GM12878 (cell line): ENCODE data around the gene KLHDC9. TPM values are rescaled to one million over a fixed set of nuclear protein-coding genes. Genes with fewer than 3 reads are reported as not detected.

Experiments used
- BHLHE40 ChIP-seq, 2 experiments: fragments of 450-650 bp in 1 of 2; IDR thresholded peaks; 2 replicates each; pipeline ENCODE4 v1.6.1; 2011 to 2017; ENCODE audit warnings: low read depth in 2 of 2, borderline replicate concordance in 1 of 2, improper control_type of control experiment in 1 of 2, low read length in 1 of 2, mild to moderate bottlenecking in 1 of 2
- BRCA1 ChIP-seq: IDR thresholded peaks from 2 replicates; pipeline ENCODE4 v1.6.1; 2011; ENCODE audit warnings: low read depth, low read length, improper control_type of control experiment
- CBX3 ChIP-seq: fragments of 200-600 bp; sonication (generic); IDR thresholded peaks from 2 replicates; pipeline ENCODE4 v1.6.1; 2016; ENCODE audit warnings: low read depth, borderline replicate concordance
- CTCF ChIP-seq, 3 experiments: IDR thresholded peaks in 2 of 3; conservative IDR thresholded peaks in 1 of 3; 2 replicates each; pipeline ENCODE4 v1.5.1; 2011; ENCODE audit warnings: low read depth in 3 of 3, low read length in 3 of 3, mild to moderate bottlenecking in 3 of 3, control low read depth in 2 of 3, moderate library complexity in 2 of 3, inconsistent platforms in 1 of 3, mixed read lengths in 1 of 3; ENCODE audit not compliant: control insufficient read depth in 2 of 3, insufficient read depth in 1 of 3; ENCODE audit errors: extremely low read depth in 1 of 3
- E2F8 ChIP-seq: fragments of 450-650 bp; IDR thresholded peaks from 2 replicates; pipeline ENCODE4 v1.6.1; 2018; ENCODE audit warnings: mild to moderate bottlenecking, low read depth, moderate library complexity; ENCODE audit not compliant: partially characterized antibody
- ESRRA ChIP-seq: IDR thresholded peaks from 2 replicates; pipeline ENCODE4 v1.6.1; 2012; ENCODE audit warnings: mild to moderate bottlenecking, low read length, improper control_type of control experiment
- GABPA ChIP-seq: IDR thresholded peaks from 2 replicates; pipeline ENCODE4 v1.6.1; 2014; ENCODE audit warnings: antibody characterized with exemption, low read depth, mild to moderate bottlenecking, inconsistent platforms
- IRF3 ChIP-seq: fragments of 450-650 bp; IDR thresholded peaks from 2 replicates; pipeline ENCODE4 v1.6.1; 2014; ENCODE audit warnings: mild to moderate bottlenecking
- KAT2A ChIP-seq: conservative IDR thresholded peaks from 2 replicates; pipeline ENCODE4 v1.6.1; 2011; ENCODE audit warnings: low read depth, low read length; ENCODE audit not compliant: control insufficient read depth
- MYC ChIP-seq: IDR thresholded peaks from 2 replicates; pipeline ENCODE4 v1.6.1; 2011; ENCODE audit warnings: mild to moderate bottlenecking, low read length, moderate library complexity, inconsistent platforms; ENCODE audit not compliant: insufficient read depth, insufficient replicate concordance, insufficient read length, severe bottlenecking
- NKRF ChIP-seq: fragments of 450-650 bp; conservative IDR thresholded peaks from 2 replicates; pipeline ENCODE4 v1.6.1; 2017; ENCODE audit warnings: mild to moderate bottlenecking, moderate library complexity
- RAD21 ChIP-seq: IDR thresholded peaks from 2 replicates; pipeline ENCODE4 v1.6.1; 2011; ENCODE audit warnings: mild to moderate bottlenecking, low read depth, low read length, moderate library complexity; ENCODE audit not compliant: insufficient read depth
- RB1 ChIP-seq: fragments of 450-650 bp; formaldehyde crosslinking; IDR thresholded peaks from 2 replicates; pipeline ENCODE4 v1.6.1; 2017; ENCODE audit warnings: mild to moderate bottlenecking, borderline replicate concordance
- ZNF24 ChIP-seq: fragments of 450-650 bp; IDR thresholded peaks from 2 replicates; pipeline ENCODE4 v1.6.1; 2017; ENCODE audit warnings: antibody characterized with exemption, mild to moderate bottlenecking
- ZNF384 ChIP-seq: IDR thresholded peaks from 2 replicates; pipeline ENCODE4 v1.6.1; 2012; ENCODE audit warnings: low read depth, mild to moderate bottlenecking, low read length, improper control_type of control experiment, borderline replicate concordance
- polyA plus RNA-seq, 11 experiments: library from polyadenylated mRNA; depleted of rRNA in 4 of 11; unstranded in 6 of 11; stranded (reverse) in 5 of 11; fragments of >200 nt; fragmentation: Nextera tagmentation in 4 of 11; fragmentation: Illumina TruSeq in 1 of 11; extraction: Ambion mirVana in 4 of 11; extraction: Trizol in 1 of 11; gene quantifications; 1 replicate in 1 of 11; 2 replicates in 10 of 11; pipeline versions ENCODE4 v1.2.1 to v1.2.3, GENCODE V29; 2011 to 2016; ENCODE audit warnings: inconsistent platforms in 2 of 11, missing spikeins in 2 of 11, low read depth in 1 of 11
- total RNA-seq, 4 experiments: library from RNA; depleted of rRNA in 3 of 4; stranded (reverse); fragments of >200 nt in 3 of 4; fragmentation: Illumina TruSeq in 1 of 4; extraction: Trizol in 1 of 4; gene quantifications; 2 replicates each; pipeline versions ENCODE4 v1.2.1 to v1.2.3, GENCODE V29; 2013 to 2021
- TF ChIP-seq, protein P1 (sequence below): IDR thresholded peaks from 2 replicates; pipeline ENCODE4 v1.6.1; 2012; ENCODE audit warnings: mild to moderate bottlenecking, low read depth, low read length

The KLHDC9 gene
- total and polyA plus RNA-seq, 10 of the 15 experiments (the other 5 are each of a cell fraction or from before 2014, with no cell fraction given): 0.66 to 4.9 (median 2.6) TPM

- no peak for TF ChIP-seq IRF3
- TF ChIP-seq CTCF (IDR thresholded peaks at IDR 0.05 in 2 of 3, conservative IDR thresholded peaks at IDR 0.05 in 1 of 3; ENCODE audit: control insufficient read depth in 2 of 3, extremely low read depth in 1 of 3, insufficient read depth in 1 of 3, low read depth in 3 of 3, low read length in 3 of 3): no peak; a peak in 1 of 6 replicates
- TF ChIP-seq E2F8: no peak
- TF ChIP-seq KAT2A: no peak
- TF ChIP-seq NKRF: peak; percentile 89; the same call in 1 of the 2 replicates
- peak; percentile 50; the same call in 1 of the 2 replicates for TF ChIP-seq RB1
- TF ChIP-seq, protein P1, sequence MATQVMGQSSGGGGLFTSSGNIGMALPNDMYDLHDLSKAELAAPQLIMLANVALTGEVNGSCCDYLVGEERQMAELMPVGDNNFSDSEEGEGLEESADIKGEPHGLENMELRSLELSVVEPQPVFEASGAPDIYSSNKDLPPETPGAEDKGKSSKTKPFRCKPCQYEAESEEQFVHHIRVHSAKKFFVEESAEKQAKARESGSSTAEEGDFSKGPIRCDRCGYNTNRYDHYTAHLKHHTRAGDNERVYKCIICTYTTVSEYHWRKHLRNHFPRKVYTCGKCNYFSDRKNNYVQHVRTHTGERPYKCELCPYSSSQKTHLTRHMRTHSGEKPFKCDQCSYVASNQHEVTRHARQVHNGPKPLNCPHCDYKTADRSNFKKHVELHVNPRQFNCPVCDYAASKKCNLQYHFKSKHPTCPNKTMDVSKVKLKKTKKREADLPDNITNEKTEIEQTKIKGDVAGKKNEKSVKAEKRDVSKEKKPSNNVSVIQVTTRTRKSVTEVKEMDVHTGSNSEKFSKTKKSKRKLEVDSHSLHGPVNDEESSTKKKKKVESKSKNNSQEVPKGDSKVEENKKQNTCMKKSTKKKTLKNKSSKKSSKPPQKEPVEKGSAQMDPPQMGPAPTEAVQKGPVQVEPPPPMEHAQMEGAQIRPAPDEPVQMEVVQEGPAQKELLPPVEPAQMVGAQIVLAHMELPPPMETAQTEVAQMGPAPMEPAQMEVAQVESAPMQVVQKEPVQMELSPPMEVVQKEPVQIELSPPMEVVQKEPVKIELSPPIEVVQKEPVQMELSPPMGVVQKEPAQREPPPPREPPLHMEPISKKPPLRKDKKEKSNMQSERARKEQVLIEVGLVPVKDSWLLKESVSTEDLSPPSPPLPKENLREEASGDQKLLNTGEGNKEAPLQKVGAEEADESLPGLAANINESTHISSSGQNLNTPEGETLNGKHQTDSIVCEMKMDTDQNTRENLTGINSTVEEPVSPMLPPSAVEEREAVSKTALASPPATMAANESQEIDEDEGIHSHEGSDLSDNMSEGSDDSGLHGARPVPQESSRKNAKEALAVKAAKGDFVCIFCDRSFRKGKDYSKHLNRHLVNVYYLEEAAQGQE: 0 out of 2 replicates have a peak, but pooled peaks have one; percentile 47
- no peak for TF ChIP-seq RAD21
- peak; percentile 39 for TF ChIP-seq MYC
- TF ChIP-seq ZNF24: no peak
- TF ChIP-seq BHLHE40 (IDR thresholded peaks at IDR 0.05; ENCODE audit: borderline replicate concordance in 1 of 2, low read depth in 2 of 2, low read length in 1 of 2): no peak; a peak in 1 of 4 replicates
- TF ChIP-seq ZNF384: no peak
- TF ChIP-seq CBX3: no peak
- TF ChIP-seq ESRRA: no peak
- TF ChIP-seq BRCA1: no peak
- TF ChIP-seq GABPA: peak; percentile 86
These were observed 19.8 kb downstream of the KLHDC9 start, which contains the start of the genes NIT1 and PFDN2 (continued) for GRCh38 chr1:161117759-161118581.
